ENCODE results near the gene C10orf67. TPM values are rescaled to one million over a fixed set of nuclear protein-coding genes. Genes with fewer than 3 reads are reported as not detected.

C10orf67 gene
- total RNA-seq, 1 experiment from 2014 or later, result 0.15 TPM

DNA sequence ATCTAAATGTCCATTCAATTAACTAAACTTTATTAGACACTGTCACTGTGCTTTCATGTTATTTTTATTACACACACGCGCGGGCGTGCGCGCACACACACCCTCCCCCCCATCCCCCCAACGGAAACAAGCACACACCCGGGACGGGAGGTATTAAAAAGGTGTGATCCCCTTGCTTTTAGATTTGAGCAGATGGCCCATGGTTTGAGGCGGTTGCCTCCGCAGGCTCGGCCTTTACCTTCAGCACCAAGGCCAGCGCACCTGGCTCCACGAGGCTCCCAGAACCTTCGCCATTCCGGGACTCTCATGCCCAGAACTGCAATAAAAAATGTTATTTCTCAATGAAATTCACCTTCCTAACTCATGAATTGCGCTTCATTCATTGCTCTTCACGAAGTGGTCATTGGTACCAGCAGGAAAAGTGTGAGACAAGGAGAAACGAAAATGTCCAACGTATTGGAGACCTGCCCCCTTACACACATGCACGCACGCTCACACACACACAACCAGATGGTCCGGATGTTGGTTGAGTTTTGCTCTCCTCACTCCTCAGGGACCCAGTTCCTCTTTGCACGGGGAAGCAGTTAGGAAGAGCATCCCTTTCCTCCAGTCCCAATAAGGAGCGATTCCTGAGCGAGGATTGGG is 173.2 kb downstream of the C10orf67 start:
- BruUV-seq (replicated peaks), result no TSS peak

DNA sequence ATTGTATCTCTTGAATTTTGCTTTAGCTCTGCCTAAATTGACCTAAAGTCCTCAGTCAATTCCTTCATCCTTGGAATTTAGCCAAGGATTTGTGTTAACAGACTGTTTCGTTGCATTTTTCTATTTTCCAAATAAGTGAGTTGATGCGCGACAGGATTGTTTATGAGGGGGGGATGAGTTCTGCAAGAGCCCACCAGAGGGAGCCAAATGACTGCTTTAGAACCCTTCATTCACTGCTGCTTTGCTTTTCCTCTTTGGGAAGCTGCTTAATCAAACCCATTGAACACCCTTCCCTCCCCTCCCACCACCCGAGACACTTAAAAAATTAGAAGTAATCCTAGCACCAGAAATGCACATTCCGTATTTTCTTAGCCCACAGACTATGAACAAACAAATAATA is 186.2 kb downstream of the C10orf67 start:
- POLR2A ChIA-PET (ENCODE audit: unreplicated experiment), result no interaction called here
- H3F3A ChIP-seq (ENCODE audit: low read length, unreplicated experiment), result no peaks in the 10 kb centered on the region
- H2AFZ ChIP-seq (ENCODE audit: low read length), result 0 out of 2 replicates have a peak overlapping the region, but pooled peaks have one; percentile 26
- H3K4me1 ChIP-seq (ENCODE audit: insufficient read depth, low read length), result 0 out of 2 replicates have a peak, but pooled peaks cover 3% of the 10 kb centered on the region
- ATAC-seq (peak; percentile 81), DNase-seq (peak; percentile 64)
- H3K9ac ChIP-seq (ENCODE audit: low read length), result no peak overlapping the region
- CTCF ChIA-PET, result interaction anchor here (0.5 to 0.8 kb wide), 5 partner anchors 135 to 1196 kb away, joined by 3 to 6 read pairs (median 5); no protein-coding TSS in a partner anchor
- H3K4me3 ChIP-seq (ENCODE audit: low read length), result no peak overlapping the region
- no peaks in the 10 kb centered on the region for H3K79me2 ChIP-seq (ENCODE audit: low read length)
- H3K4me2 ChIP-seq (ENCODE audit: low read length), result peak overlapping the region; percentile 65
- H3K9me3 ChIP-seq (ENCODE audit: low read length), result no peaks in the 10 kb centered on the region
- H3K9me2 ChIP-seq (replicated peaks; ENCODE audit: low read length), result no peaks in the 10 kb centered on the region
- H3K27ac ChIP-seq (ENCODE audit: low read length), result no peak overlapping the region
- H3K36me3 ChIP-seq (ENCODE audit: low read depth, low read length), result no peaks in the 10 kb centered on the region; the same call in 1 of the 2 replicates
- BruUV-seq (replicated peaks), result no TSS peak
- peaks cover 17% of the 10 kb centered on the region for H3K27me3 ChIP-seq (ENCODE audit: low read length)
- no peaks in the 10 kb centered on the region for H4K20me1 ChIP-seq (ENCODE audit: low read length)
- no peak for TF ChIP-seq EZH2phosphoT487 (IDR thresholded peaks at IDR 0.05; ENCODE audit: borderline replicate concordance, low read length)
- TF ChIP-seq, protein P1, sequence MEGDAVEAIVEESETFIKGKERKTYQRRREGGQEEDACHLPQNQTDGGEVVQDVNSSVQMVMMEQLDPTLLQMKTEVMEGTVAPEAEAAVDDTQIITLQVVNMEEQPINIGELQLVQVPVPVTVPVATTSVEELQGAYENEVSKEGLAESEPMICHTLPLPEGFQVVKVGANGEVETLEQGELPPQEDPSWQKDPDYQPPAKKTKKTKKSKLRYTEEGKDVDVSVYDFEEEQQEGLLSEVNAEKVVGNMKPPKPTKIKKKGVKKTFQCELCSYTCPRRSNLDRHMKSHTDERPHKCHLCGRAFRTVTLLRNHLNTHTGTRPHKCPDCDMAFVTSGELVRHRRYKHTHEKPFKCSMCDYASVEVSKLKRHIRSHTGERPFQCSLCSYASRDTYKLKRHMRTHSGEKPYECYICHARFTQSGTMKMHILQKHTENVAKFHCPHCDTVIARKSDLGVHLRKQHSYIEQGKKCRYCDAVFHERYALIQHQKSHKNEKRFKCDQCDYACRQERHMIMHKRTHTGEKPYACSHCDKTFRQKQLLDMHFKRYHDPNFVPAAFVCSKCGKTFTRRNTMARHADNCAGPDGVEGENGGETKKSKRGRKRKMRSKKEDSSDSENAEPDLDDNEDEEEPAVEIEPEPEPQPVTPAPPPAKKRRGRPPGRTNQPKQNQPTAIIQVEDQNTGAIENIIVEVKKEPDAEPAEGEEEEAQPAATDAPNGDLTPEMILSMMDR (conservative IDR thresholded peaks at IDR 0.05; ENCODE audit: low read depth, low read length), result peak; percentile 83
- TF ChIP-seq EZH2 (IDR thresholded peaks at IDR 0.05; ENCODE audit: low read length, unreplicated experiment), result no peak
- intact Hi-C loops (cut with micrococcal nuclease), result loop anchor here (2.0 kb wide), 2 partner anchors 134 to 372 kb away; no protein-coding TSS in a partner anchor

More for the DNA sequence above, 173.2 kb downstream of the C10orf67 start:
- Histone ChIP-seq H2AFZ (ENCODE audit: low read length) (no peak overlapping the region), H3K9ac (ENCODE audit: low read length) (no peak overlapping the region), H4K20me1 (ENCODE audit: low read length) (no peaks in the 10 kb centered on the region), H3K27ac (ENCODE audit: low read length) (no peak overlapping the region), H3K4me1 (ENCODE audit: insufficient read depth, low read length) (no peaks in the 10 kb centered on the region), H3K9me3 (ENCODE audit: low read length) (no peaks in the 10 kb centered on the region), H3K4me3 (ENCODE audit: low read length) (no peak overlapping the region), H3K4me2 (ENCODE audit: low read length) (no peak overlapping the region), H3K9me2 (replicated peaks; ENCODE audit: low read length) (no peaks in the 10 kb centered on the region), H3K27me3 (ENCODE audit: low read length) (peaks cover 25% of the 10 kb centered on the region), H3K79me2 (ENCODE audit: low read length) (no peaks in the 10 kb centered on the region), H3F3A (ENCODE audit: low read length, unreplicated experiment) (no peaks in the 10 kb centered on the region), H3K36me3 (ENCODE audit: low read depth, low read length) (no peaks in the 10 kb centered on the region)
- CTCF ChIA-PET, result no interaction called here
- TF ChIP-seq EZH2phosphoT487 (IDR thresholded peaks at IDR 0.05; ENCODE audit: borderline replicate concordance, low read length), result no peak
- TF ChIP-seq, protein P1 (conservative IDR thresholded peaks at IDR 0.05; ENCODE audit: low read depth, low read length), result no peak
- TF ChIP-seq EZH2 (IDR thresholded peaks at IDR 0.05; ENCODE audit: low read length, unreplicated experiment), result no peak
- ATAC-seq, result no peak
- intact Hi-C loops (cut with micrococcal nuclease), result no loop called here
- POLR2A ChIA-PET (ENCODE audit: unreplicated experiment), result interaction anchor here (0.6 kb wide), 1 partner anchor 490 kb away, joined by 8 read pairs; no protein-coding TSS in a partner anchor
- peak; percentile 35 for DNase-seq
